Left lung (tissue), 10 donors: Measurements from ENCODE around the gene DGCR2. TPM values are rescaled to one million over a fixed set of nuclear protein-coding genes. Genes with fewer than 3 reads are reported as not detected.
"Not testable (repeated sequence)": the region's sequence is repeated elsewhere in the genome, so short reads cannot be mapped to it uniquely, and the experiment has no call there.

Experiments
- ATAC-seq: fragments of 200-7000 bp; cut with Tn5 transposase; one replicate; pipeline ENCODE4 v1.9.1; 2020; ENCODE audit warnings: moderate library complexity
- DNase-seq, 4 donors: peaks; one replicate each; pipeline ENCODE4 v3.0.0-alpha.2; 2013 to 2020
- H3K27ac ChIP-seq, 2 donors: fragments of 200-600 bp; sonication (generic) in 1 of 2; one replicate each; pipeline versions ENCODE4 v1.5.0 to v1.8.0; 2020 to 2021
- H3K27me3 ChIP-seq, 2 donors: fragments of 200-600 bp; sonication (generic) in 1 of 2; one replicate each; pipeline versions ENCODE4 v1.5.0 to v1.8.0; 2020 to 2021
- H3K36me3 ChIP-seq, 2 donors: fragments of 200-600 bp; sonication (generic) in 1 of 2; one replicate each; pipeline versions ENCODE4 v1.5.0 to v1.8.0; 2020 to 2021
- H3K4me1 ChIP-seq, 2 donors: fragments of 200-600 bp; one replicate each; pipeline ENCODE4 v1.8.0; 2021
- H3K4me3 ChIP-seq, 2 donors: fragments of 200-600 bp; sonication (generic) in 1 of 2; one replicate each; pipeline versions ENCODE4 v1.5.0 to v1.8.0; 2020 to 2021; ENCODE audit warnings: mild to moderate bottlenecking in 1 of 2
- H3K9me3 ChIP-seq, 2 donors: fragments of 200-600 bp; sonication (generic) in 1 of 2; one replicate each; pipeline versions ENCODE4 v1.5.0 to v1.8.0; 2020 to 2021
- CTCF ChIP-seq, 2 donors: fragments of 200-600 bp; sonication (generic) in 1 of 2; IDR thresholded peaks; one replicate each; pipeline versions ENCODE4 v1.5.0 to v1.8.0; 2021; ENCODE audit warnings: antibody characterized with exemption in 2 of 2
- intact Hi-C, 2 donors: fragments of 100-400 bp; cut with DNase I; formaldehyde crosslinking; loops; one replicate each; pipeline versions ENCODE4 v1.11.2 to v1.14.2; 2022
- polyA plus RNA-seq, 6 donors: library from polyadenylated mRNA; unstranded; fragments of 120-200 nt; gene quantifications; one replicate each; pipeline ENCODE4 v1.2.1, GENCODE V29; 2013; ENCODE audit not compliant: insufficient read length in 6 of 6
- total RNA-seq, 2 donors: library from RNA; stranded (reverse); fragmentation: NEBNext Ultra II Directional; extraction: Animal tissue kit (Norgen Biotek cat#: 25700); gene quantifications; one replicate each; pipeline ENCODE4 v1.2.1, GENCODE V29; 2021
- donor health status: DM: no; HTN: yes; CAD: no.
- donor health status: DM: no; HTN: no; CAD: no.

The DGCR2 gene
- total and polyA plus RNA-seq, 8 donors: 55.8 to 87.0 (median 68.2) TPM

- no peak for TF ChIP-seq CTCF (IDR thresholded peaks at IDR 0.05)
- Histone ChIP-seq H3K4me3 (no peak overlapping the region), H3K4me1 (no peaks in the 10 kb centered on the region), H3K27me3 (peaks cover 0 to 36% of the 10 kb centered on the region in 2 donors), H3K9me3 (no peaks in the 10 kb centered on the region), H3K36me3 (no peaks in the 10 kb centered on the region), H3K27ac (no peak overlapping the region)
- intact Hi-C loops: no loop called here
- ATAC-seq: no peak
- no peak for DNase-seq
Observed at GRCh38 chr22:19014886-19015285, 107.3 kb downstream of the DGCR2 start.

GRCh38 chr22:19013881-19014598 is 108.2 kb downstream of the DGCR2 start:
- H3K36me3 ChIP-seq, H3K4me3 ChIP-seq, H3K27ac ChIP-seq, H3K9me3 ChIP-seq, DNase-seq, ATAC-seq, H3K4me1 ChIP-seq, intact Hi-C loops: not testable (repeated sequence)
- H3K27me3 ChIP-seq: peaks cover 0 to 28% of the 10 kb centered on the region in 2 donors

- H3K4me3 ChIP-seq, H3K27ac ChIP-seq, H3K4me1 ChIP-seq, H3K9me3 ChIP-seq, ATAC-seq, intact Hi-C loops, H3K36me3 ChIP-seq: not testable (repeated sequence)
- peak in 1 of 4 donors; percentile 17 for DNase-seq
- peaks cover 0 to 22% of the 10 kb centered on the region in 2 donors for H3K27me3 ChIP-seq
Observed at GRCh38 chr22:19013411-19013810, 108.8 kb downstream of the DGCR2 start.

- ATAC-seq: no peak
- intact Hi-C loops: no loop called here
- Histone ChIP-seq H3K4me3 (no peak overlapping the region), H3K27me3 (peaks cover 0 to 19% of the 10 kb centered on the region in 2 donors), H3K27ac (no peak overlapping the region), H3K9me3 (no peaks in the 10 kb centered on the region), H3K36me3 (no peaks in the 10 kb centered on the region), H3K4me1 (no peaks in the 10 kb centered on the region)
- TF ChIP-seq CTCF (IDR thresholded peaks at IDR 0.05): no peak
- DNase-seq: no peak
Observed at GRCh38 chr22:19012308-19012986, 109.8 kb downstream of the DGCR2 start.

- H3K27ac ChIP-seq, ATAC-seq, H3K36me3 ChIP-seq, intact Hi-C loops, H3K4me1 ChIP-seq, H3K4me3 ChIP-seq, H3K9me3 ChIP-seq: not testable (repeated sequence)
- H3K27me3 ChIP-seq: peaks cover 0 to 19% of the 10 kb centered on the region in 2 donors
- peak in 1 of 4 donors; percentile 19 for DNase-seq
Observed at GRCh38 chr22:19011611-19012010, 110.6 kb downstream of the DGCR2 start.

- Histone ChIP-seq H3K4me3 (no peak overlapping the region), H3K27ac (no peak overlapping the region), H3K9me3 (no peaks in the 10 kb centered on the region), H3K36me3 (no peaks in the 10 kb centered on the region), H3K4me1 (no peaks in the 10 kb centered on the region), H3K27me3 (peaks cover 0 to 19% of the 10 kb centered on the region in 2 donors)
- TF ChIP-seq CTCF (IDR thresholded peaks at IDR 0.05): no peak
- intact Hi-C loops: no loop called here
- ATAC-seq: no peak
- DNase-seq: no peak
Observed at GRCh38 chr22:19011075-19011474, 111.1 kb downstream of the DGCR2 start.
